HG03060 (cell line): Measurements from ENCODE around the gene IQSEC3.
"Not testable (repeated sequence)": the region's sequence is repeated elsewhere in the genome, so short reads cannot be mapped to it uniquely, and the experiment has no call there.

Source experiments
- ATAC-seq: cut with Tn5 transposase; IDR thresholded peaks from one replicate; pipeline ENCODE4 v1.9.1; 2021; ENCODE audit warnings: low read depth, moderate number of reproducible peaks; ENCODE audit not compliant: unreplicated experiment

Gene IQSEC3

DNA sequence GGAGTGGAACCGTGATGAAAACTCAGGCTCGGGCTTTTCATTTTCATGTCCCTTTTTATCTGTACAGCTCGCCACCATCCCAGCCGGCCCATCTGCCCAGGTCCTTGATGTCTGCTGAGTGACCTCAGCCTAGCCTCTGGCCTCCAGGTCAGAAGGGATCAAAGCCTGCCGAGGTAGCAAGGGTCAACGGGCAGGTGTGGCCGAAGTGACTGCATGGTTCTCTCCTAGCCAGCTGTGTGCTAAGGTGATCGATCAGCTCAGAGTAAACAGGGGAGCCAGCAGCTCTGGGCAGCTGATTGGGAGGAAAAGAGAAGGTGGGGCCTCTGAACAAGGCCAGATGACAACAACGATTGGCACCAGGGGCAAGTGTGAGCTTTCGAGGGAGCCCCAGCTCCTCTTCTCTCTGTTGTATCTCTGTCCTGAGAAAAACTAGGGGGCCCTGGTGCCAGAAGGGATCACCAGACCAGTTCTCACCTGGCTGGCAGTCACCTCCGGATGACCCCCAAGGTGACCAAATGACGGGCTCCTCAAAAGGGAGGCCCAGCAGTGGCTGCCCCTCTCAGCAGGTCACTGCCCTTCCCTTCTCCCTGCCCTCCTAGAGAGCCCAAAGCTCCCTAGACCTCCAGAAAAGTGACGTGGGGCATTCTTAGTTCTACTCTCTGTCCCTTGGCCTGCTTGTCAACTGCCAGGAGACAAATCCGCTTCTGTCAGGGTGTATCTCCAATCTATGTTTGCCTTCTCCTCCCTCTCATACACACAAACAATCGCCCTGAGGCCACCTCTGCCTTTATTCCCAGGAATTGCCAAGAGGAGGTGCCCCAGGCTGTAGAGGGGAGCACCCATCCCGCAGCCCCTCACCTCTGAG lies 143.9 kb downstream of the IQSEC3 start:
- ATAC-seq = no peak

DNA sequence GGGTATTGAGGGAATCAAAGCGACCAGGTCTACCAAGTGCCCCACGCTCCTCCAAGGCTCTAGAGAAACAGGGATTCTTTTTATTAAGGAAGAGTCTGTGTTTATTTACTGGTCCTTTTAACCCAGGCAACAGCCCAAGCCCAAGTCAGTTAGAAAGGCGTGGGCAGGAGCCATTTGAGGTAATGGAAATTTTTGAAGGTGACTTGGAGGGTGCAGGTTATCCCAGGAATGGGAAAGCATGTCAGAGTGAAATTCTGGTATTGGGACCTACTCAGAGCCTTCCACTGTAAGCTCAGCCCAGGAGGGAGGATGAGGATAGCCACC lies 144.5 kb downstream of the IQSEC3 start:
- ATAC-seq = no peak

DNA sequence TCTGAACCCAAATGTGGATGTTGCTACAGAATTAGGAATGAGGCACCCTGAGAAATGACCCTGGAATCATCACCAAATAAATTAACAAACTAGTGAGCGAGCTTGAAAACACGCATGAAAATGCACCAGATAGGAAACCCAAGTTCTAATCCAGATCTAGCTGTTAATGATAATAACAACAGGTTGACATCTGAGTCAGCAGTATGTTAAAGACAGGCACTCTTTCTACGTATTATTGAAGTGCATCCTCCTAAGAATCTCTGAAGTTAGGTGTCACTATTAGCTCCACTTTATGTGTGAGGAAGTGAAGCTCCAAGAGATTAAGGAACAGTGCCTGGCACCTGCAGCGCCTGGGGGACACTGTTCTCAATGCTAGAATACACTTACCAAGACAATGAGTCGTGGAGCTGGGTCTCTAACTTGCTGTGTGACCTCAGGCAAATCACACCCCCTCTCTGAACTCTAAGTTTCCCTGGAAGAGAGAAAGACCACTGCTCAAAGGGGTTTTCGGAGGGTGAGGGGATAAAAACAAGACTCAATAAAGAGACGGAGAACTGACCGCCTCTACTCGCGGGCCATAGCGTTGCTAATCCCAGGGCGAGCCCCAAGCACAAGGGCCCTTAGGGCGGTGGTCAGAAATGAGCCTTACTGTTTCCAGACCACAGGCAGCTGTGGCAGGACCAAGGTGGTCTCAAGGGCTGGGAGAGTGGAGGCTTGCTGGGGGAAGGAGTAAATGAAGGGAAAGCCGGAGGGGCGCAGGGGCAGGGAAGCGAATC lies 145.3 kb downstream of the IQSEC3 start:
- no peak for ATAC-seq

DNA sequence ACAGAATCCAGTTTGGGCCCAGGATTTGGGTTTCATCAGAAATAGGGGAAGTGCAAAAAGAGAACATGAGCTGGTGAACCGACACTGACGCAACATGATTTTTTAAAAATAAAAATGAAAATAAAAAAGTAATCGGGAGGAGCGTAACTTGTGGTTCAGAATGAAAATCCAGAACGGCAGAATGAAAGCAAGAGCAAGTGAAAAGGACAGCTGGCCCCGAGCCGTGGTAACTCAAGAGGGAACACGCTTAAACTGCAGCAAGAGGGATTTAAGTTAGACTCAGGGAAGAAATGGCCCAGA lies 145.8 kb downstream of the IQSEC3 start:
- no peak for ATAC-seq

DNA sequence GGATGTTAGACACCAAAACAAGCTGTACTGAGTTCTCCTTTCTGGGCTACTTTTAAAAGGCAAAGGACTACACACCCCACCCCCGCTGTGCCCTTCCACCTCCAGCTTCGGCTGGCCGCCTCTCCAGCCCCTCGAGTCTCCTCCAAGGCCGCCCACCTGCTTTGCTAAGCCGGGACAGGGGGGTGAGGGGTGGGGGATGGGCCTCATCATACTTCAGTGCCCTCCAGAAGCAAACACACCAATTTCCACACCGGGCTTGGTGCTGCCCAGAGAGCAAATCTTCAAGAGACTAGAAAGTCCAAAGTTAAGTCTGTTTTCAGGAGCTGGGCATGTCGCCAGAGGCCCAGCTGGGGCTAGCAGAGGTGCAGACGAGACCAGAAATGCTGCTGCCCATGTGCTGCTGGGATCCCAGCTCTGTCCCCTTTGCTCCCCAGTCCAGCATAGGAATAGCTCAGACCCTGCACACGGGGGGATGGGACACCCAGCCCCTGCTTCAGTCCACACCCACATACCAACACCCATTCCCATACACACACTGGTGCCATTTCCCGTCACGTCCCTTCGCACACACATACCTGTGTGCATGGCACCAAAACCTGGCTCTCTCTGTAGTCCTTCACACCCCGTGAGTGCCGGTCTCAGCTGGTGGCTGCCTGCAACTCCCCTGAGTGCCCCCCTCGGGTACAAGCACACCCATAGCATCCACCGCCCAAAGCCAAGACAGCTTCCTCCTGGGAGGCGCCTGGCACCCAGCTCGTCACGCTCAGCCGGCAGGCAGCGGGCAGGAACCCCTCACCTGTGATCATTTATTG lies 146.4 kb downstream of the IQSEC3 start:
- no peak for ATAC-seq

DNA sequence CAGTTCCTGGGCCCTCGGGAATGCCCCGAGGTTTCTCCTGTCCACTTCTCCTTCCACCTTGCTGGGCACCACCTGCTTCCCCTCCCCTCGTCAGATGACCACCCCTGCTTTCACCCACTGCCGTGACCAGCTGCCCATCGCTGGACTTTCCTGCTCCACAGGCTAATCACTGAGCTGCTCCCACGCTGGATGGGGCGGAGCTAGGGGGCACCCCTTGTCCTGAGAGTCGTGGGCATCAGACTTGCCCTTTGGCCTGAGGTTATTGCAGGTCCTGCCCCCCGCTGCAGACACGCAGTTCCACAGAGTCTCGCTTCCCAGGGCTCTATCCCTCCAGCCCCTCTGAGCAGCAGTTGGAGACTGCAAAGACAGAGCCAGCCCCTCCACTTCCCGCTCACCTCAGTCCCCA lies 147.0 kb downstream of the IQSEC3 start:
- ATAC-seq = no peak

DNA sequence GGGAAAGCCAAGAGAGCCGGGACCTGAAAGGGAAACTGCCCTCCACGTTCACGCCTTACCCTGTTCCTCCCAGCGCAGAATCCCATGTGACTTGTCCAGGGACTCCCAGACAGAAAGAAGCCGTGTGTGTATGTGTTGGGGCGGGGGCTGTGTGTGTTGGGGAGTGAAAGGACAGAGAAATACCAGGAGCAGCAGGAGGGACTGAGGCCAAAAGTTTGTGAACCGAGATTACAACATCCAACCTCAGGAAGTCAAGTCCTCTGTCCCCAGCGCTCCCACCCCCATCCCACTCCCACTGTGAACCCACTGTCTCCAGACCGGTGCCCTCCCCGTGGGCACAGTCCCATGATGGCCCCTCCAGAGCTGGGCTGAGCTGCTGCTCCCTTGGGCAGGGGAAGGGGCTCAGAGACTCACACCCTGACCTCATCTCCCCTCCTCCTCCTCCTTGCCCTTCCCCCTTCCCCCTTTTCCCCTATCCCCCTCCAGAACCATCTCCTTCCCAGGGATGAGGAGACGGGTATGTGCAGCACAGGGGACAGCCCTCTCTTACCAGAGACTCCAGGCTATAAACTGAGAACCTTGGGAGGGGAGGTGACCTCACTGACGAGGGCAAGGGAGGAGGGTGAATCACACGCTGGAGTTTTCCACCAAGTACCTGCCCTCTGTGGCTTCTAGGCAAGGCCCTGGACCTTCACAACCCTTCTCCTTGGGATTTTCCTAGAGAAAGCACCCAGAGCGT lies 147.6 kb downstream of the IQSEC3 start, which contains the start of gene SLC6A12:
TSS of gene SLC6A12 (minus strand) at position 155 of the 739 bp plus-strand sequence. CDS start 4,171 bp downstream, outside the sequence.
- ATAC-seq = no peak

DNA sequence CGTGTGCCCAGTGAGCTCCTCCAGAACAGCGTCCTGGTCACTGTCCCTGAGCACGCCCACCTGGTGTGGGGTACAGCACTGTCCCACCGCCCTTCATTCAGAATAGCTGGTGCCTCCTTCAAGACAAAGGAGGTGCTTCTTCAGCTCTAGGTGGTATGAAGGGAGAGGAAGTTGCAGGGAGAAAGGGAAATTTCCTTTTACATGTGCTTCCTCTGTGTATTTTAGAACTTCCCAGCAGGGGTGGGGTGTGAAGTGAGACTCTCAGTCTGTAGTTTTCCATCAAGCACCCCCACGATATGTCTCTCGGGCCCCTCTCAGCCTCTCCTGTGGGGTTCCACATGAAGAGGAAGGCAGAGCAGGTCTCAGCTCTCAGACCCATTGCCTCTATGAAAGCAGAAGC lies 148.5 kb downstream of the IQSEC3 start:
- no peak for ATAC-seq

DNA sequence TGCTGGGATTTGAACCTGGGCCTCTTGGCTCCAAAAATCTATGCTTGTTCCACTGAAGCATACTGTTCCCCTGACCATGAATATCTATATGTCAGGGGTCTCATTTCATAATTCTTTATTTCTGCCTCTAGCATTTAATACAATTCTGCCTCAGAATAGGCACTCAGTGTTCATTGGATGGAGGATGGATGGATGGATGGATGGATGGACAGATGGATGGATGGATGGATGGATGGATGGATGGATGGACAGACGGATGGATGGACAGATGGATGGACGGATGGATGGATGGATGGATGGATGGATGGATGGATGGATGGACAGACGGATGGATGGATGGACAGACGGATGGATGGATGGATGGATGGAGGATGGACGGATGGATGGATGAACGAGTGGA lies 150.5 kb downstream of the IQSEC3 start:
- not testable (repeated sequence) for ATAC-seq

DNA sequence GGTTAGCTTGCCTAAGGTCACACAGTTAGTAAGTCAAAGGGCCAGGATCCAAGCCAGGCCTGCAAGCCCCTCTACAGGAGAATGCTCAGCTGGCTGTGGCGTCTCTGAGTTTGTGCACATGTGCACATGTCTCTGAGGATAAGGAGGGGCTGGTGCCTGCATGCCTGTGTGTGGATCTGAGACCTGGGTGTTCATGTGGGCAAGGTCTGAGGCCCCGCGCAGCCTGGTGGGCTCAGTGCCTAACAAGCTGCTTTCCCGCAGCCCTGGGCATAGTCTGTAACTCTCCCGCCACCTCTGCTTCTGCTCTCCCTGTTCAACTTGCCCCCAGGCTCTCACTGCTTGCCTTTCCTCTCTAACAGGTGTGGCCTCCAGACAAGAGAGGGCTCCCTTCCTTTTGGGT lies 151.7 kb downstream of the IQSEC3 start:
- no peak for ATAC-seq

DNA sequence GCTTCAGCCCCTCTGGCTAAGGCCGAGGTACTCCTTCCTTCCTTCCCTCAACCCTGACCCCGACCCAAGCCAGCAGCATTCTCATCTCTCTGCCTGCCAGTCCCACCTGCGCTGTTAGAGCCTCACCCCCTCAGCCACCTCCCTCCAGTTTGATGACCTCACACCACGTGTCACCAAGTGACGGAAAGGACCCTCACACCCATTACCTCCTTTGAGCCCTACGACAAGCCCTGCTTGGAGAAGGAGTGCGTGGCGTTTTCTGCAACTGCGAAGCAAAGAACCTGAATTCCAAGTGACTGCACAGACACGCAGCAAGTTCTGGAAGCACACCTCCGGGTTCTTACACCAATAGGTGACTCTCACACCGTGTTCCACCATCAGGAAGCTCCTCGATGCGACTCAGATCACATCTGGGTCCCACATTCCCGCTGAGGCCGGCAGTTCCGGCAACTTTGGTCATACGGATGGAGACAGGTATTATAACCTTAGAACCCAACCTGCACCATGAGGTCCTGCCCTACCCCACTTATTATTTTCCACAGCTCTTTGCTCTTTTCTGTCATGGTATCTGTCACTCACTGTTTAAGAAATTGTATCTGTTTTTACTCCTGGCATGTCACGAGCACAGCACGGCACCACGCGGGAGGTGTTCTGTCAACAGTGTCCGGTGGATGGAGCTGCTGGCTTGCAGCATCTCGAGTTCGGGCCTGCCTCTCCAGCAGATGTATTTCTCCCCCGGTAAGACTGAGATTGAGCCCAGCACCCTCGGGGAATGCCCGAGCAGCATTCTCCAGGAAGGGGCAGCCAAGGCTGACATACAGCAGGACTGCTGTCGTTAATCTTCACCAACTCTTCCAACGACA lies 152.4 kb downstream of the IQSEC3 start:
- ATAC-seq = no peak

DNA sequence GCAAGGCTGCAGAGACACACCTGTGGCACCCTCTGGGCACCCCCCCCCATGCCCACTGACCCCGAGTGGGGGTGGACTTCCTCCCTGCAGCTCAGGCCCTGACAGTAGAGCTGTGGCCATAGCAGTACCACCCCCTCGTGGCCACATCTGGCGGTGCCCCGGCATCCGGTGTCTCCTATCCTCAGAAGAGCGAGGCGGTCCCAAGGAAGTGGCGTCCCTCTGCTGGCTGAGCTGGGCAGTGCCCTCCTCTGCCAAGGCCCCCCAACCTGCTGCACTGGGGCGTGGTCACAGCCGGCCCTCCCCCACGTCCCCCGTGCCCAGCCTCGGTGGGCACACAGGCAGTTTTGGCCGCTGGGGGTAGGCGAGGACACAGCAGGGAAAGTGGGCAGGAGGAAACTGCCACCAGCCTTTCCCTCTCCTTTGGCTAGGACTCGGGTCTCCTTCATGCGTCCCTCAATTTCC lies 153.4 kb downstream of the IQSEC3 start:
- no peak for ATAC-seq

DNA sequence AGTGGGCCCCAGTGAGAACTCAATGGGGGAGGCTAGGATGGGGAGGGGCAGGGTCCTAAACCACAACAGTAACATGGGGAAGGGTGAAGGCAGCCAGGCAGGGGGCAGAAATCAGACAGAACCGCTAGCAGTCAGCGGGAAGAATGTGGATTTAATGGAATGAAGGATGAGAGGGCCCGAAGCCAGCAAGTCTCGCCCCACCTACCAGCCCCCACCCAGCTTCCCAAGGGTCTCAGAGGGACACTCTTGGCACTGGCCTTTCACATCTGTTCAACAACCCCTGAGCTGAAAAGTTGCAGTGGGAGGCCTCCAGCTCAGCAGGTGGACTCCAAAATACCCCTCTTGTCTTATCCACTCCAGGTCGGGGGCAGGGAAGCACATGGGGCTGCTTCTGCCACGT lies 153.9 kb downstream of the IQSEC3 start:
- ATAC-seq = no peak

DNA sequence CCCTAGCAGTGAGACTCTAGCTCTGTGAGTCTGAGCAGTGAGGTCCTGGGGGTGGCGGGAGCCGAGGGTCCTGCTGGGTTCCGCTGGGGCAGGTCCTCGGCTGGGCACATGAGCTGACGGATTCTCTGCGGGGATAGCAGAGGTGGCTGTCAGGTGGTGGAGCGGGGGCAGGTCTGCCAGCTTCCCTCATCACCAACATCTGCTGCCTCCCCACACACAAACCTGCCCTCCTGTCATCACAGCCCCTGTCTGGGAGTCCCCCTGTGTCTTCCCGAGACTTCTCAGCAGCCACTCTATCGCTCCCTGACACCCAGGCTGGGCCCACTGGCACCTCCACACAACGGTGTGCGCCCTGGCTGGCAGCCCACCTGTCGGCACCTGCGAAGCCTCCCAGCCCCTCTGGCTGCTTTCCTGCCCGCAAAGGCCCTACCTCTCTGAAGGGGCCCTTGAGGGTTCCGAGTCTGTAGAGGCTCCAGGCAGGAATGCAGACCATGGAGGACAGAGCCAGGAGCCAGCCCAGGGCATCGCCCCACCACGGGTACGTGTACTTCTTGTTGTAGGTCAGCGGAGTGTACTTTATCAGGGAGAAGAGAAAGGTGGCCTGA lies 154.5 kb downstream of the IQSEC3 start:
- no peak for ATAC-seq

DNA sequence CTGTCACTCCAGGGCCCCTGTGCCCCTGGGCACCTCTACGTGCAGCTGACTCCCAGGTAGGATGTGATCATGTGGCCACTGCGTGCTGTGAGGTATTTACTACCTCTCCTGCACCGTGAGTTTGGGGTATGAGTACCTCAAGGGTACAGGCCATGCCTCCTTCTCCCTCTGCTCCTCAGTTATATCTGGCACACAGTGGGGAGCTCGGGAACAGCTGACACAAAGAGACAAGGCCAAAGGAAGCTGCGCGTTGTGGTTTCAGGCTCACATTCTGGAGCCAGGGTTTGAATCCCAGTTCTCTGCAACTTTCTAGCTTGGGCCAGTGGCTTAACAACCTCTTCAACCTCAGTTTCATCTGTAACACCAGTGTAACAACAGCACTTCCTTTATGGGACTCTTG lies 155.2 kb downstream of the IQSEC3 start:
- no peak for ATAC-seq

DNA sequence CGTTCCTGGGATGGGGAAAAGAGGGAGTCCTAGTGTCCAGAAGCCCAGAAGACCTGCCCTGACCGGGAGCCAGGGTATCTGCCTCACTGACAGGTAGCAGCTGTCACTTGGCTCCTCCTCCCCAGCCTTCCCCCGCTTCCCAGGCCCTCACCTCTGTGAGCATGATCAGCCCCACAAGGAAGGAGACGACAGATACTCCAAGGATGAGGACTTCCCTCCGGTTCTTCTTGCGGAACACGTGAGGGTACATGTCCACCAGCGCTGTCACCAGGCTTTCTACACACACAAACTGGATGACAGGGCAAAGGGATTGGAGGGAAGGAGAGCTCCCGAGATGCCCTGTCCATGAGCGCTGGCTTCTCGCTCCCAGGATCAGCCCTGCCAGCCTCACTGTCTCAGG lies 157.3 kb downstream of the IQSEC3 start:
- ATAC-seq = no peak

DNA sequence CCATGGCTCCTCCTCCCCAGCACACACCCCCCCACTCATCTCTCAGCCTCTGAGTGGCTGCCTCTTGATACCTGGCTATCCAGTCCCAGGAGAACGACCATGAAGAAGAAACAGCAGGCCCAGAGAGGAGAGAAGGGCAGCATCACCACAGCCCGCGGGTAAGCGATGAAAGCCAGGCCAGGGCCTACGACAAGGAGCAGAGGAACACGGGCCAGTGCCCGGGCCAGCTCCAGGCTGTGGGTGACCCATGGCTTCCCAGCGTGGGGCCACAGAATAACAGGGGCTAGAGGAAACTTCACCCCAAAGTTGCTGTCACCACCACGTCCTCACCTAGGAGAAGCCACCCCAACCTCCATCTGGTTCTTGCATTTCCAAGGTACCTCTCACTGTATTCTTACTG lies 157.8 kb downstream of the IQSEC3 start:
- no peak for ATAC-seq

DNA sequence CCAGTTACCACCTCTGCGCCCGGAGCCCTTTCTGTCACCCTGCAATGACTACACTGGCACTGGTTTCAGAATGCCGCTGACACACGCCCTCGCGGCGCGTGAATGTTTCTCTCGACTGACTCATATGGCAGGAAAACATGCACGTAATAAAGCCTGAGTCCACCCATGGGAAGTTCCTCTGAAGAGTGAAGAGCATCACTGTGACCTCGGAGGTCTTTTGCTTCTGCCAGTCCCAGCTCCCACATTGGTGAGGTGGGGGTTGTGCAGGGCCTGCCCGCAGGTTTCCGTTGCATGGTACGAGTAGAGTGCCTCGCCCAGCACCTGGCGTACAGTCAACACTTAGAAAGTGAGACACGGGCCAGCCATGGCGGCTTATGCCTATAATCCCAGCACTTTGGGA lies 158.4 kb downstream of the IQSEC3 start:
- ATAC-seq = no peak

DNA sequence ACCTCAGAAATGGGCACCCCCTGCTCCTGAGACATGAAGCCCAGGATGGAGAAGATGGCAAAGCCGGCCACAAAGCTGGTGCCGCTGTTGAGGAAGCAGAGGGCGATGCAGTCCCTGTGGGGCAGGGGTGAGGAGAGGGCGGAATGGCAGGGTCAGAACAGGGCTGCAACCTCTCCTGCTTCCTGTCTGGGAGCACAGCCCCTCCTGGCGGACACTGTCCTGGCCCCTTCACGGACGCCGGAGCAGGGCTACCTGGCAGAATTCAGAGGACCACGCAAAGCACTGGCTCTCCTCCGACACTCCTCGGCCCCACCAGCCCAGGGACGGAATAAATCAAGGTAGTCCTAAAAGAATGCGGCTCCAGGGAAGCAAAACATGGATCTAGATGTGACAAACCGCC lies 159.8 kb downstream of the IQSEC3 start:
- no peak for ATAC-seq
